ENCODE measurements around the gene MYO1B. TPM values are rescaled to one million over a fixed set of nuclear protein-coding genes. Genes with fewer than 3 reads are reported as not detected.

Gene MYO1B
- total and polyA plus RNA-seq, 2 of the 8 experiments (the other 6 are each of a cell fraction or from before 2014, with no cell fraction given), result 15.5 to 61.2 TPM

DNA sequence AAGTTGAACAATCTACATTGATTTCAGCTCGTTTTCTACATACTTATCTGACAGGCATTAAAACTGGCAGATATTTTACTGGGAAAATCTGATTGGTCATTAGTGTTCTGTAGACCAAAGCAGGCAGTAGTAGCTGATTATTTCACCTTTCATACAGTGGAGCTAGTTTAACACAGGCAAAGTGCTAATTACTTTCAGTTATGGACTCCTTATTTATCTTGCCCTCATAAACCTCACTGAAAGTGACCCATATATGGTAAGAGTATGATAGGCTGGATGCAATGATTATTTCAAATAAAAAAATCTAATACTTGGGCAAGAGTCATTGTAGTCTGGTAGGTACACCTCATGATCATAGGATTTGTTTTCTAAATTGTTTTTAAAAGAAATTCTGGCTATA lies 129.7 kb downstream of the MYO1B start:
- Histone ChIP-seq H3K23me2 (ENCODE audit: low read depth, low read length) (no peaks in the 10 kb centered on the region; the same call in 1 of the 2 replicates), H3K79me2 (ENCODE audit: control insufficient read depth in 1 of 2, insufficient read depth in 2 of 2, low read length in 2 of 2) (no peaks in the 10 kb centered on the region), H3K4me3 (ENCODE audit: extremely low read depth in 1 of 4, insufficient read depth in 2 of 4, low read depth in 3 of 4, low read length in 4 of 4) (no peak overlapping the region), H4K5ac (ENCODE audit: insufficient read length, low read depth, low read length) (no peak overlapping the region), H3K14ac (ENCODE audit: insufficient read length) (no peak overlapping the region), H3K79me1 (ENCODE audit: low read depth, low read length) (no peaks in the 10 kb centered on the region), H2AK5ac (ENCODE audit: low read depth, low read length) (no peak overlapping the region), H3K4me1 (replicated peaks in 1 of 4; ENCODE audit: control insufficient read depth in 3 of 4, insufficient read depth in 4 of 4, low read length in 3 of 4) (no peaks in the 10 kb centered on the region), H4K91ac (replicated peaks; ENCODE audit: insufficient read length, low read length) (no peak overlapping the region), H3K27ac (ENCODE audit: low read depth, low read length) (no peak overlapping the region), H3K9ac (replicated peaks in 1 of 4; ENCODE audit: extremely low read depth in 1 of 4, low read depth in 3 of 4, low read length in 3 of 4) (no peak overlapping the region), H2BK5ac (ENCODE audit: low read depth, low read length) (no peak overlapping the region), H4K20me1 (replicated peaks in 1 of 2; ENCODE audit: control insufficient read depth in 1 of 2, insufficient read depth in 2 of 2, low read length in 2 of 2) (no peaks in the 10 kb centered on the region), H3K4ac (replicated peaks; ENCODE audit: insufficient read length, low read depth, low read length) (no peak overlapping the region), H3K27me3 (replicated peaks in 1 of 4; ENCODE audit: control insufficient read depth in 3 of 4, extremely low read depth in 1 of 4, insufficient read depth in 3 of 4, low read length in 3 of 4) (no peaks in the 10 kb centered on the region), H2AFZ (ENCODE audit: low read length) (no peak overlapping the region), H3K36me3 (ENCODE audit: control insufficient read depth in 2 of 4, insufficient read depth in 4 of 4, low read length in 3 of 4) (peaks cover 0 to 6% (median 3%) of the 10 kb centered on the region in 4 experiments; a peak in 4 of 8 replicates), H3K9me3 (ENCODE audit: insufficient read depth in 2 of 2, low read depth in 1 of 2, low read length in 1 of 2) (no peaks in the 10 kb centered on the region), H3K56ac (replicated peaks; ENCODE audit: insufficient read length, low read depth, low read length) (no peak overlapping the region), H3K23ac (ENCODE audit: insufficient read length) (no peak overlapping the region), H3K4me2 (ENCODE audit: insufficient read depth in 1 of 2, low read depth in 2 of 2, low read length in 2 of 2) (no peak overlapping the region), H2BK120ac (replicated peaks; ENCODE audit: low read depth, low read length) (no peak overlapping the region), H4K8ac (ENCODE audit: extremely low read depth, insufficient read depth, low read length) (no peak overlapping the region), H2BK12ac (ENCODE audit: low read depth, low read length) (no peak overlapping the region), H2BK15ac (ENCODE audit: low read length) (no peak overlapping the region), H2BK20ac (ENCODE audit: low read length) (no peak overlapping the region), H3K18ac (ENCODE audit: extremely low read depth, low read length) (no peak overlapping the region)
- no peak for DNase-seq (ENCODE audit: low read depth in 1 of 2, low spot score in 2 of 2)
- 92% methylated on average over 1 of the region's 1 CpG; no CpG with 5 or more reads in 1 of the 2 experiments for WGBS, 2 experiments (ENCODE audit: extremely low coverage in 1 of 2, insufficient coverage in 1 of 2, insufficient read length in 1 of 2, insufficient replicate concordance in 2 of 2, low coverage in 1 of 2, low lambda C conversion rate in 2 of 2, missing lambda C conversion rate in 1 of 2)
- FAIRE-seq, result no peak
- POLR2A ChIA-PET (ENCODE audit: partially characterized antibody), result no interaction called here
- CTCF ChIA-PET (ENCODE audit: partially characterized antibody), result interaction anchor here (0.6 to 1.6 kb wide), 4 partner anchors 10 to 173 kb away, joined by 3 to 4 read pairs (median 3); no protein-coding TSS in a partner anchor
- no peak for TF ChIP-seq ATF3 (IDR thresholded peaks at IDR 0.05; ENCODE audit: insufficient read depth, low read depth, low read length)
- TF ChIP-seq FOSL1 (IDR thresholded peaks at IDR 0.05; ENCODE audit: insufficient read depth, low read depth, low read length), result no peak

Data from H1 (cell line).